ENCODE results near the gene APOB. TPM values are rescaled to one million over a fixed set of nuclear protein-coding genes. Genes with fewer than 3 reads are reported as not detected.

The APOB gene
- total RNA-seq, 2 experiments from 2014 or later = not detected

DNA sequence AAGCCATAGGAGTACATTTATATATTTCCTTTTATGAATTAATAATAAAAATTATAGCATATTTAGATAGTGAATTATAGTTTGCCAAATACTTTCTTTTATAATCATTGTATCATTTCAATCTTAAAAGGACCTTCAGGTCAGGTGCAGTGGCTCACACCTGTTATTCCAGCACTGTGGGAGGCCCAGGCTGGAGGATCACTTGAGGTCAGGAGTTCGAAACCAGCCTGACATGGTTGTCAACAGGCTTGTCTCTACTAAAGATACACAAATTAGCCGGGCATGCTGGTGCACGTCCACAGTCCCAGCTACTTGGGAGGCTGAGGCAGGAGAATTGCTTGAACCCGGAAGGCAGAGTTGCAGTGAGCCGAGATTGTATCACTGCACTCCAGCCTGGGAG is 19.7 kb downstream of the APOB start:
- Mint-ChIP-seq H3K4me3 (no peak overlapping the region), H3K4me1 (no peaks in the 10 kb centered on the region), H3K27me3 (no peaks in the 10 kb centered on the region), H3K27ac (no peak overlapping the region), H3K36me3 (no peaks in the 10 kb centered on the region), H3K9me3 (no peaks in the 10 kb centered on the region)
- no peak for ATAC-seq (ENCODE audit: low read depth)
- DNase-seq = no peak
- POLR2A ChIA-PET = no interaction called here

DNA sequence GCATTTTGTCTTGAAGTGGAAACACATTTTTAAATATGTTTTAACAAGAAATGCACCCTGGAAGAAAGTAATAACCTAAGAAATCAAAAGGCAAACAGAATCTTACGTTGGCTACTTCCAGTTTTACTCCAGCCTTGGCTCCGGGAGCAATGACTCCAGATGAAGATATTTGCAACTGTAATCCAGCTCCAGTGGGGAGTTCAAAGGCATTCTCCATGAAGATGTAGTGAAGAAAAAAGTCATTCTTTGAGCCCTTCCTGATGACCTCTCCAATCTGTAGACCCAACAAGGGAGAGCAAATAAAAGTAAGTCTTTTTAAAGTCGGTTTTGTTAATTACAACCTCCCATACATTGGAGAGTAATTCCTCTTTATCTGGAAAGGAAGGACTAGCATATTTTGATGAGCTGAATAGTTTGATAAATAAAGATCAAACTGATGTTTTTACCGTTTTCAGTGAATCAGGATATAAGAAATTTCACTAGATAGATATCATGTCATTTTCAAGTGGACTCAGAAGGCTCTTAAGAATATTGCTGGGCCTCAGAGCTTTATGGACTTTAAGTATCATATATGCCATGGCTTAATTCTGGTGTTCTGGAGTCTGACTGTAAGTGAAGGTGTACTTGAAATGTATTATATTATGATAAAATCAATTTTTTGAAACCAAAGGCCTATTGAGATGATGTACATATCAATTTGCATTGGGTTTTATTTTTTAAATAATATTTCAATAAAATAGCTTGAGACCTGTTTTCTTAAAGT is 20.3 kb downstream of the APOB start:
- Mint-ChIP-seq H3K27me3 (no peaks in the 10 kb centered on the region), H3K9me3 (no peaks in the 10 kb centered on the region), H3K4me3 (no peak overlapping the region), H3K4me1 (no peaks in the 10 kb centered on the region), H3K36me3 (no peaks in the 10 kb centered on the region), H3K27ac (no peak overlapping the region)
- ATAC-seq (ENCODE audit: low read depth) (no peak), DNase-seq (no peak)
- POLR2A ChIA-PET = interaction anchor here (0.5 kb wide), 1 partner anchor 82 kb away, joined by 3 read pairs; no protein-coding TSS in a partner anchor

DNA sequence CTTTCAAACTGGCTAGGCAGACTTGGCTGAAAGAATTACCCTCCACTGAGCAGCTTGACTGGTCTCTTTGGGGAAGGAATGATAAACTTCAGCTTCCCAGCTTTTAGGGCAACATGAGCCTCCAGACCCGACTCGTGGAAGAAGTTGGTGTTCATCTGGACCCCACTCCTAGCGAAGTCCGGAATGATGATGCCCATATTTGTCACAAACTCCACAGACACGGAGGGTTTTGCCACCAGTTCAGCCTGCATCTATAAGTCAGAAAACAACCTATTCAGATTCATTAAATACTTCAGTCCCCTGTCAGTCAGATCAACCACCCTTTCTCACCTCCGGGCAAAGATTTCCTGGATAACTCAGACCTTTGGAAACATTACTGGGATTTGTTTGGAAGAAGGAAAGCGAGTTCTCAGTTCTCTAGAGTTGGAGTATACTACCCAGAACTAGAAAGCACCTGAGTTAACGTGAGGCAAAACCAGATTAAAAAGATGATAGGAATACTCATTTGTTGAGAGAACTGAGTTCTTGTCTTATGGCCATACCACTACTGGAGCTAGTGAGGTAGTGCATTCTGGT is 21.0 kb downstream of the APOB start:
- no peak overlapping the region for H3K4me3 Mint-ChIP-seq

DNA sequence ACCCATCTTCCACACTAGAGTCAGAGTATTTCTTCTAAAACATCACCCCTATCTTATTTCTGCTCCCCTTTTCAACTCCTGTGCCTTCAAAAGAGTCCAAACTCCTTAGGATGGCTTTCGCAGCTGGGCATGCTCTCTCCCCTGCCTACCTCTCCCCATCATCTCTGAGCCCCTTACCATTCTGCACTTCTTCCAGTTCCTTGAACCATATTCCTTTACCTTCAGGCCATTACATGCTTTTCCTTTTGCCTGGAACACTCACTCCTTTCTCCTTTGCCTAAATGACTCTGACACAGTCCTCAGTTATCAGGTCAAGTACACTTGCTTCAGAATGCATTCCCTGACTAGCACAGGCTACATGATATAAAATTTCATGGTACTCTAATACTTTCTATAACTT is 22.4 kb downstream of the APOB start:
- H3K4me3 Mint-ChIP-seq = no peak overlapping the region
- DNase-seq = no peak
- no peaks in the 10 kb centered on the region for H3K4me1 Mint-ChIP-seq
- H3K27me3 Mint-ChIP-seq = peaks cover 3% of the 10 kb centered on the region
- H3K36me3 Mint-ChIP-seq = no peaks in the 10 kb centered on the region
- no peak overlapping the region for H3K27ac Mint-ChIP-seq
- H3K9me3 Mint-ChIP-seq = no peaks in the 10 kb centered on the region
- POLR2A ChIA-PET = no interaction called here
- ATAC-seq (ENCODE audit: low read depth) = no peak

More for the DNA sequence above, 21.0 kb downstream of the APOB start:
- H3K27me3 Mint-ChIP-seq = peaks cover 3% of the 10 kb centered on the region
- POLR2A ChIA-PET = no interaction called here
- H3K36me3 Mint-ChIP-seq = no peaks in the 10 kb centered on the region
- DNase-seq (no peak), ATAC-seq (ENCODE audit: low read depth) (no peak)
- H3K9me3 Mint-ChIP-seq = no peaks in the 10 kb centered on the region
- no peak overlapping the region for H3K27ac Mint-ChIP-seq
- no peaks in the 10 kb centered on the region for H3K4me1 Mint-ChIP-seq

DNA sequence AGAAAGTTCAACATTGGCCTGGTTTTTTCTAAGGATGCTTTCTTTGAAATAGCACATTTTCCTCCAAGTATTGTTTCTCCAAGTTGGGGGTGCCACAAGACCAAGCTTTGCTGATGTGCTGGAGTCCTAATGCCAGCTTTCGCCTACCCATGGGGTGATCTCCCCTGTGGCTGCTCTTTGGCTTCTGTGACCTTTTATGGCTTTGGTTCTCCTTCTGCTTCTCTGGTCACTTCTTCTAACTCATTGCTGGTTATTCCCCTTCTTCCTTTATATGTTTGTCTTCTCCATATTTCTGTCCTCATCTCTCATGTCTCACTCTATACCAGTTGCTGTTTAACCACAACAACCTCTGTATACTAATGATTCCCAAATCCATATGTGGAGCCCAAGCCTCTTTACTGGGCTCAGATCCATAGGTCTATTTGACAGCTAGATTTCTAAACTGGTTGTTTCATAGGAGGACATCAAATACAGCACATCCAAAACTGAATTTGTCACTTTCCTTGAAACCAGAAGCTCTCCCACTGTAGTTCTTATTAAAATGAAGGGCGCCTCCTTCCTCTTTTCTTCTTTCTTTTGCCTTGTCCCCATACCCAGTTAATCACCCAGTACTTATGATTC is 23.1 kb downstream of the APOB start:
- H3K4me1 Mint-ChIP-seq = no peaks in the 10 kb centered on the region
- ATAC-seq (ENCODE audit: low read depth) (no peak), DNase-seq (no peak)
- POLR2A ChIA-PET = no interaction called here
- H3K9me3 Mint-ChIP-seq = no peaks in the 10 kb centered on the region
- H3K27me3 Mint-ChIP-seq = peaks cover 3% of the 10 kb centered on the region
- no peak overlapping the region for H3K27ac Mint-ChIP-seq
- no peaks in the 10 kb centered on the region for H3K36me3 Mint-ChIP-seq
- H3K4me3 Mint-ChIP-seq = no peak overlapping the region

DNA sequence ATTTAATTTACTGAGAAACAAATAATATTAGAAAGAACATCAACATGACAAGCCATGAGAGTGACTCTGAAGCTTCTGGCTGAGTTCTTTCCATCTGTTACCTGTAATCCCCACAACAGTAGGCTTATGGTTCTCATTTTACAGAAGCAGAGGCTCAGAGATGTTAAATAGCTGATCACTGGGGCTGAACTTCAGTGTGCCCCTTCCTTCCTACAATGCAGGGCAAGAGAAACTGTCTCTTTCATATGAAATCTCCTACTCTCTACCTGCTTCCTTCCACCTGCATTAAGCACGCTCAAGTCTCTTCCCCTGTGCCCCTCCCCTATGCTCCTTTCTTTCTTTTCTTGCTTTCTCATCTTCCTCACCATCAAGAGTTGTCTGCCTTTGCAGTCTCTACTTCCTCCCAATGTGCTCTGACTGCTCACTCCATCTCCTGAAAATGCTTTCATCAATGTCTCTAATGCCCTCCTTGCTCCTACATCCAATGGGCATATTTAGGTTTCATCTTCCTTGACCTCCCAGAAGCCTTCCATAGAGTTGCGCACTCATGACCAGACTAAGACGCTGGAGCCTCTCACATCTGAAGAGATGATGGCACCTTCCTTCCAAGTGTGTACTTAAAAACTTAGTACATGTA is 23.7 kb downstream of the APOB start:
- H3K36me3 Mint-ChIP-seq = no peaks in the 10 kb centered on the region
- DNase-seq (no peak), ATAC-seq (ENCODE audit: low read depth) (no peak)
- H3K4me3 Mint-ChIP-seq = no peak overlapping the region
- POLR2A ChIA-PET = no interaction called here
- no peak overlapping the region for H3K27ac Mint-ChIP-seq
- no peaks in the 10 kb centered on the region for H3K4me1 Mint-ChIP-seq
- no peaks in the 10 kb centered on the region for H3K9me3 Mint-ChIP-seq
- peaks cover 3% of the 10 kb centered on the region for H3K27me3 Mint-ChIP-seq

DNA sequence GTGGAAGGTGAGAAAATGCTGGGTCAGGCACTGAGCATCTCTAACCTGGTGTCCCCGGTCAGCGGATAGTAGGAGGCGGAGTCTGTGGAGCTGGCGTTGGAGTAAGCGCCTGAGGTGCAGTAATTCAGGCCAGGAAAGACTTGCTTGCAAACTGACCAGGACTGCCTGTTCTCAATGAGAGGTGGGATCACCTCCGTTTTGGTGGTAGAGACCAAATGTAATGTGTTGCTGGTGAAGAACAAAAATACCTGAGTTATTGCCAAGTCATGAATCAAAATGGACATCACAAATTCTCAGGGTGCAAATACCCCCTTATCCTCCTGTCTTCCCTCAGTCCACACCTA is 24.2 kb downstream of the APOB start:
- POLR2A ChIA-PET = no interaction called here
- Mint-ChIP-seq H3K4me3 (no peak overlapping the region), H3K36me3 (no peaks in the 10 kb centered on the region), H3K4me1 (no peaks in the 10 kb centered on the region), H3K27me3 (peaks cover 3% of the 10 kb centered on the region), H3K9me3 (no peaks in the 10 kb centered on the region), H3K27ac (no peak overlapping the region)
- ATAC-seq (ENCODE audit: low read depth) (no peak), DNase-seq (no peak)

DNA sequence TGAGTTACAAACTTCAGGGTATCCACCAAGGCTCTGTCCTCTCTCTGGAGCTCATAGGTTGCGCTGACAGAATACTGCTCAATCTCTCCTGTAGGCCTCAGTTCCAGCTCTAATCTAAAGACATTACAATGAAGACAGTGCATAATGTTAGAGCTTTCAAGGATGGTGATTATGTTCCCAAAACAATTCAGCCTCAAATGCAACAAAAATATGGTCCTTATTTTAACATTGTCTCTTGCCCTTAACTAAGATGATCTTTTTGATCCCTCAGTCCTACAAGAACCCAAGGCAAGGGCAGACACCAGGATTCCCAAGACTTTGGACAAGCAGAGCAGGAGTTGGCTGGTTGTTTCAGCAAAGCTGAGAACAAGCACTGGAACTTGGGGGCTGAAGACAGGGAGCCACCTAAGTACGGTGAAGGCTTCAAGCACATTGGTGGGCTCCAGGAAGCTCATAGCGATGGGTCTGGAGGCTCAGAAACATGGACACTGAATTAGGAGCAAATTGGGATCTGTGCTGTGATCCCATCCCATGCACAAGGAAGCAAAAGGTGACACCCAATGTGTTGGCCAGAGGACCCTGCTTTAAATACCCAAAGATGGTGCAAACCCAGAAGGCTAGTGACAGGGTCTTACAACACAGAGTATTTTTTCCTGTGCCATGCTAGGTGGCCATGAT is 24.7 kb downstream of the APOB start:
- POLR2A ChIA-PET = no interaction called here
- H3K27me3 Mint-ChIP-seq = peaks cover 3% of the 10 kb centered on the region
- H3K27ac Mint-ChIP-seq = no peak overlapping the region
- H3K9me3 Mint-ChIP-seq = no peaks in the 10 kb centered on the region
- no peak for DNase-seq
- no peak overlapping the region for H3K4me3 Mint-ChIP-seq
- ATAC-seq (ENCODE audit: low read depth) = no peak
- no peaks in the 10 kb centered on the region for H3K36me3 Mint-ChIP-seq
- no peaks in the 10 kb centered on the region for H3K4me1 Mint-ChIP-seq

DNA sequence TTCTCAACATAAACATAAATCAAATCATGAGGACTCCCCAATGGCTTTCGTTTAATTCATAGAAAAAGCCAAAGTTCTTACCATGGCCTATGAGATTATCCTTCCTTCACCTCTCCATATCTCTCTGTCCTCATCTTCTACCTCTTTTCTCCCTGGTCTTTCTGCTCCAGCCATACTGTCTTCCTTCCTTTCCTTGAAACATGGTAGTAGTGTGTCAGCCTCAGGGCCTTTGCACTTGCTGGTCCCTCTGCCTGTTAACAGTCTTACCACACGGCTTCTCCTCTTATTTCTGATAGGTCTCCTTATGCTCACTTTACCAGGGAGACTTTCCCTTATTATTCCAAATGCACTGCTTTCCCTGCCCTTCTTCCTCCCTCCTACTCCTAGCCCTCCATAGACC is 25.6 kb downstream of the APOB start:
- POLR2A ChIA-PET = no interaction called here
- Mint-ChIP-seq H3K4me3 (no peak overlapping the region), H3K9me3 (no peaks in the 10 kb centered on the region), H3K27ac (no peak overlapping the region), H3K36me3 (no peaks in the 10 kb centered on the region), H3K4me1 (no peaks in the 10 kb centered on the region), H3K27me3 (peaks cover 3% of the 10 kb centered on the region)
- ATAC-seq (ENCODE audit: low read depth) (no peak), DNase-seq (no peak)

DNA sequence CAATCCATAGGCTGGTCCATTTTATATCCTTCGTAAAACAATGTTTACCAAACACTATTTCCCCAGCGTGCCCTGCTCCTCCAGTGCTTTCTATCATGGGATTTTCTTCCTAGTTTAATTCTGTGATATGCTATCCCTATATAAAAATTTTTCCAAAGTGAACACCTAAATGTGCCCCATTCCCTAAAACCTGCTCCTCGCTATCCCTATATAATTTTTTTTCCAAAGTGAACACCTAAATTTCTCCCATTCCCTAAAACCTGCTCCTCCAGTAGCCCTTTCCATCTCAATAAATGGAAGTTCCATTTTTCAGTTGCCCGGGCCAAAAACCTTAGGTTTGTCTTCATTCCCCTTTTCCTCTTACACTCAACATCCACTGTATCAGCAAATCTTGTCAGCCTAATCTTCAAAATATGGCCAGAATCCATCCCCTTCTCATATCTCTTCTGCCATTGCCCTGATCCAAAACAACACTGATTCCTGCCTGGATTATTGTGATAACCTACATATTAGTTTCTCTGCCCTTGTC is 26.1 kb downstream of the APOB start:
- no peak for DNase-seq

DNA sequence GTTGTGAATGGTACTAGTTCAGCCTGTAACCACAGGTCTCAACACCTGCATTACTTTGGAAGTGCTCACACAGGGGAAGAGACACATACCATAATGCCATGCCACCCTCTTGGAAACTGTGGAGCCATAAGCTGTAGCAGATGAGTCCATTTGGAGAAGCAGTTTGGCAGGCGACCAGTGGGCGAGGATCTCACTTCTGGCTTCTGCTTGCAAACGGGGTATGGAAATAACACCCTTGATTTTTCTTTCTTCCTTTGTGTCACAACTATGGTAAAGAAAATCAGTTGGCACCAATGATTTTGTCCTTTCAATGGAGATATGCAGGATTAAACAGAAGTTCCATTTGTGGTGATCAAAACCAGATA is 28.6 kb downstream of the APOB start:
- Mint-ChIP-seq H3K27me3 (peaks cover 3% of the 10 kb centered on the region), H3K4me3 (no peak overlapping the region), H3K27ac (no peak overlapping the region), H3K9me3 (no peaks in the 10 kb centered on the region), H3K4me1 (no peaks in the 10 kb centered on the region), H3K36me3 (no peaks in the 10 kb centered on the region)
- ATAC-seq (ENCODE audit: low read depth) (no peak), DNase-seq (no peak)
- POLR2A ChIA-PET = no interaction called here

More for the DNA sequence above, 26.1 kb downstream of the APOB start:
- H3K27me3 Mint-ChIP-seq = peaks cover 3% of the 10 kb centered on the region
- H3K4me3 Mint-ChIP-seq = no peak overlapping the region
- H3K4me1 Mint-ChIP-seq = no peaks in the 10 kb centered on the region
- H3K36me3 Mint-ChIP-seq = no peaks in the 10 kb centered on the region
- no peaks in the 10 kb centered on the region for H3K9me3 Mint-ChIP-seq
- POLR2A ChIA-PET = no interaction called here
- H3K27ac Mint-ChIP-seq = no peak overlapping the region
- ATAC-seq (ENCODE audit: low read depth) = no peak

DNA sequence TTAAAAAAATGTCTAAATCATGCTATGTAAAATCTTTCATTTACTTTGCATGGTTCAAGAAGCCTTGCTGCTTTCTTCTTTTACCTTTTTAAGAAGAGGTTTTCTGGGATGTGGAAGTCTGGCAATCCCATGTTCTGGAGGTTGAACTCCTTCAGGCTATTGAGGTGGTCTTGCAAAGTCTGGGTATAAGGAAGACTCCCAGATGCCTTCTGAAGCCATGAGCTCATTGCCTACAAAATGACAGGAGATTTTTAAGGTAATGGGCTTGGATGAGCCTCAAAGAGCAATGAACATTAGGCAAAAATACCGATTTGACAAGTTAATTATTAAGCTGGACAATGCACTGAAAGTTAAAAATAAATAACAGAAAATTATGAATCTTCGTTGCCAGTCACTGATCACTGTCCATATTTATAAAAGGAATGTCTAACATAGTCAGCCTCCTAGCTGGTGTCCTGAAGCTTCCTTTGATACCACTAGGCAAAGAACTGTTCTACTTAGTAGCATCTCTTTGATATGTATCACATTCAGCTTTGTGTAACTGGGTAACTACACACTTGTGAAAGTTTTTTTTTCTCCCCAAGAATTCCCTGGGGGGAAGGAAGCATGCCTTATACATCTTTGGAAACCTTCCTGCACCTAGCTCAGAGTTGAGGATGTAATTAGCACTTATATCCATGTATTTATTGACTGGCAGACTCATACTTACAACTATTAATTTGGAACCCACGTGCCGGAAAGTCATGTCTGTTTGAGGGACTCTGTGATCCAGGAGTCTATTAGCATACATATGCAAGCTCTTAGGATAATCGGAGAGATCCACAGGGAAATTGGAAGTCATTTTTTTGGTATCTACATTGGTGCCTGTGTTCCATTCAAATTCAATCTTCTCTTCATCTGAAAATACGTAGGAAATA is 29.3 kb downstream of the APOB start:
- no peaks in the 10 kb centered on the region for H3K9me3 Mint-ChIP-seq
- H3K27ac Mint-ChIP-seq = no peak overlapping the region
- no peaks in the 10 kb centered on the region for H3K36me3 Mint-ChIP-seq
- no peak overlapping the region for H3K4me3 Mint-ChIP-seq
- POLR2A ChIA-PET = no interaction called here
- peaks cover 3% of the 10 kb centered on the region for H3K27me3 Mint-ChIP-seq
- H3K4me1 Mint-ChIP-seq = no peaks in the 10 kb centered on the region
- ATAC-seq (ENCODE audit: low read depth) (no peak), DNase-seq (no peak)

Measured in activated naive CD8-positive, alpha-beta T cell treated with anti-CD3 and anti-CD28 coated beads, Interleukin-2, amount 10 ng/mL, durations not matched to agents 7 days and 5 days (primary cell).